Activated T-cell treated with anti-CD3 and anti-CD28 coated beads for 48 hours (primary cell): ENCODE data around the gene TPCN2.

Experiments
- DNase-seq: peaks from one replicate; pipeline ENCODE4 v3.0.0-alpha.2; 2020; ENCODE audit warnings: low read depth

The TPCN2 gene

GRCh38 chr11:69151836-69152235 lies 103.1 kb downstream of the TPCN2 start:
- no peak for DNase-seq

GRCh38 chr11:69152733-69153421 lies 104.1 kb downstream of the TPCN2 start:
- DNase-seq: no peak

- DNase-seq: no peak
These were observed 104.9 kb downstream of the TPCN2 start for GRCh38 chr11:69153661-69154060.

- no peak for DNase-seq
These were observed 105.6 kb downstream of the TPCN2 start for GRCh38 chr11:69154211-69154913.

GRCh38 chr11:69154938-69155301 lies 106.2 kb downstream of the TPCN2 start:
- no peak for DNase-seq

- no peak for DNase-seq
These were observed 106.8 kb downstream of the TPCN2 start, which contains the start of gene SMIM38 for GRCh38 chr11:69155302-69156234. Gene SMIM38, plus strand, starts transcription at chr11:69155935. Its CDS starts 1,912 bp downstream, at chr11:69157847.

GRCh38 chr11:69156235-69156639 lies 107.5 kb downstream of the TPCN2 start:
- DNase-seq: no peak

- DNase-seq: no peak
These were observed 108.0 kb downstream of the TPCN2 start for GRCh38 chr11:69156673-69157155.

- no peak for DNase-seq
These were observed 108.6 kb downstream of the TPCN2 start for GRCh38 chr11:69157156-69157821.

- no peak for DNase-seq
These were observed 109.1 kb downstream of the TPCN2 start for GRCh38 chr11:69157822-69158231.

GRCh38 chr11:69158301-69159149 lies 109.8 kb downstream of the TPCN2 start:
- no peak for DNase-seq

GRCh38 chr11:69159150-69159852 lies 110.6 kb downstream of the TPCN2 start:
- no peak for DNase-seq

GRCh38 chr11:69160296-69161116 lies 111.8 kb downstream of the TPCN2 start:
- no peak for DNase-seq

GRCh38 chr11:69161117-69161407 lies 112.3 kb downstream of the TPCN2 start:
- no peak for DNase-seq

- no peak for DNase-seq
These were observed 113.8 kb downstream of the TPCN2 start for GRCh38 chr11:69162505-69162904.

GRCh38 chr11:69163842-69164241 lies 115.1 kb downstream of the TPCN2 start:
- no peak for DNase-seq

- no peak for DNase-seq
These were observed 116.1 kb downstream of the TPCN2 start for GRCh38 chr11:69164824-69165223.

- no peak for DNase-seq
These were observed 117.0 kb downstream of the TPCN2 start for GRCh38 chr11:69165775-69166174.
